SK-N-SH (cell line): Measurements from ENCODE around the gene ANKRD18B.

Experiments
- CHD2 ChIP-seq: fragments of 150-350 bp; IDR thresholded peaks from 2 replicates; pipeline ENCODE4 v1.6.1; 2018; ENCODE audit warnings: low read length; ENCODE audit not compliant: partially characterized antibody
- CTCF ChIP-seq: fragments of 200-600 bp; sonication (generic); IDR thresholded peaks from 2 replicates; pipeline ENCODE4 v1.6.1; 2017; ENCODE audit warnings: antibody characterized with exemption, mild to moderate bottlenecking, moderate library complexity
- GABPA ChIP-seq: IDR thresholded peaks from 2 replicates; pipeline ENCODE4 v1.4.0; 2012; ENCODE audit warnings: low read depth, mild to moderate bottlenecking
- POLR2AphosphoS5 ChIP-seq: IDR thresholded peaks from 2 replicates; pipeline ENCODE4 v1.6.1; 2012; ENCODE audit warnings: low read depth, low read length
- REST ChIP-seq: IDR thresholded peaks from 2 replicates; pipeline ENCODE4 v1.6.1; 2012; ENCODE audit warnings: mild to moderate bottlenecking, low read depth, low read length, moderate library complexity
- TAF1 ChIP-seq: IDR thresholded peaks from 2 replicates; pipeline ENCODE4 v1.6.1; 2012; ENCODE audit warnings: low read depth, mild to moderate bottlenecking, low read length, moderate library complexity, borderline replicate concordance
- TEAD4 ChIP-seq: IDR thresholded peaks from 2 replicates; pipeline ENCODE4 v1.4.0; 2012; ENCODE audit warnings: mild to moderate bottlenecking, borderline replicate concordance; ENCODE audit not compliant: insufficient read depth

GRCh38 chr9:33476503-33476902 lies 47.5 kb upstream of the ANKRD18B start:
- TF ChIP-seq CTCF (no peak), CHD2 (no peak), TAF1 (no peak), GABPA (no peak), POLR2AphosphoS5 (no peak), REST (no peak), TEAD4 (no peak)
